22Rv1 (cell line): Measurements from ENCODE around the gene DIP2C.

Experiments used
- ZFX ChIP-seq: fragments of 450-650 bp; IDR thresholded peaks from 2 replicates; pipeline ENCODE4 v1.6.1; 2017; ENCODE audit warnings: antibody characterized with exemption, borderline replicate concordance
- TF ChIP-seq, protein P1 (sequence below): fragments of 450-650 bp; IDR thresholded peaks from 2 replicates; pipeline ENCODE4 v1.5.1; 2017; ENCODE audit warnings: mild to moderate bottlenecking

GRCh38 chr10:422241-422640 lies 267.2 kb downstream of the DIP2C start:
- TF ChIP-seq, protein P1, sequence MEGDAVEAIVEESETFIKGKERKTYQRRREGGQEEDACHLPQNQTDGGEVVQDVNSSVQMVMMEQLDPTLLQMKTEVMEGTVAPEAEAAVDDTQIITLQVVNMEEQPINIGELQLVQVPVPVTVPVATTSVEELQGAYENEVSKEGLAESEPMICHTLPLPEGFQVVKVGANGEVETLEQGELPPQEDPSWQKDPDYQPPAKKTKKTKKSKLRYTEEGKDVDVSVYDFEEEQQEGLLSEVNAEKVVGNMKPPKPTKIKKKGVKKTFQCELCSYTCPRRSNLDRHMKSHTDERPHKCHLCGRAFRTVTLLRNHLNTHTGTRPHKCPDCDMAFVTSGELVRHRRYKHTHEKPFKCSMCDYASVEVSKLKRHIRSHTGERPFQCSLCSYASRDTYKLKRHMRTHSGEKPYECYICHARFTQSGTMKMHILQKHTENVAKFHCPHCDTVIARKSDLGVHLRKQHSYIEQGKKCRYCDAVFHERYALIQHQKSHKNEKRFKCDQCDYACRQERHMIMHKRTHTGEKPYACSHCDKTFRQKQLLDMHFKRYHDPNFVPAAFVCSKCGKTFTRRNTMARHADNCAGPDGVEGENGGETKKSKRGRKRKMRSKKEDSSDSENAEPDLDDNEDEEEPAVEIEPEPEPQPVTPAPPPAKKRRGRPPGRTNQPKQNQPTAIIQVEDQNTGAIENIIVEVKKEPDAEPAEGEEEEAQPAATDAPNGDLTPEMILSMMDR = no peak
- TF ChIP-seq ZFX = no peak
